ENCODE measurements around the gene ZNF335.
"Not testable (repeated sequence)": the region's sequence is repeated elsewhere in the genome, so short reads cannot be mapped to it uniquely, and the experiment has no call there.

ZNF335 gene

DNA sequence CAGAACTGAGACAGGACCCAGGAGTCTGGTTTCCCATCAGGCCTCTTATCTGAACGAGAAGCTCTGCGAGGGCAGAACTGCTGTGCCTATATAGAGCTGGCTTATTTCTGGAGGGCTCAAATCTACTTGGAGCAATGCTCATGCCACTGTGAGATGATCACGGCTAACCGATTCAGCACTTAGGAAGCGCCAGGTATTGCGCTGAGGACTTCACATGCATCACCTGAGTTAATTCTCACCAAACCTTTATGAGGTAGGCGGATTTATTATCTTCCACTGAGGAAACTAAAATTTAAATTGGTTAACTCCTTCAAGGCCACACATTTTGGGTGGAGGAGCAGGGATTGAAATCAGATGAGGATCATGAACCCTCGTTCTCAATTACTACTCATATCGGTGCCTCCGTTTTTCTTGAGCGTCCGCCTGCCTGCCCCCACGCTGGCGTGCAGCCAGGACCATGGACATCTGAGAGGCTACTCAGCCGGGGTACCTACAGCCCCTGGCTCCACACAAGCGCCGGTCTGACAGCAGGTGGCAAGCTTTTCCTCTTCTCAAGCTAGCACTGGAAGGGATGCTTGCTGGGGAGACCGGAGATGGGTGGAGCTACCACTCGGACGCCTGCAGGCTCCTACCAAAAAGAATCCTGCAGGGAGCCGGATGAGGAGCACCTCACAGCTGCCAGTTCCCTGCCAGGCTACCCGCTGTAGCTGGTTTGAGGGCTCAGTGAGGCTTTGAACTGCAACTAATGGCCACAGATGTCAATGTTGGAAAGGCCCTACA, 38.5 kb downstream of the ZNF335 start:
- peaks cover 54% of the 10 kb centered on the region for H3K79me2 ChIP-seq (ENCODE audit: insufficient read depth, low read length)
- H3K36me3 ChIP-seq (ENCODE audit: insufficient read depth, low read length) = peaks cover 23% of the 10 kb centered on the region
- peak overlapping the region; percentile 99 for H3K27ac ChIP-seq (ENCODE audit: low read length)
- peak overlapping the region; percentile 90 to 97 for H3K4me3 ChIP-seq (ENCODE audit: low read depth in 1 of 2, low read length in 2 of 2)
- TF ChIP-seq, protein P1, sequence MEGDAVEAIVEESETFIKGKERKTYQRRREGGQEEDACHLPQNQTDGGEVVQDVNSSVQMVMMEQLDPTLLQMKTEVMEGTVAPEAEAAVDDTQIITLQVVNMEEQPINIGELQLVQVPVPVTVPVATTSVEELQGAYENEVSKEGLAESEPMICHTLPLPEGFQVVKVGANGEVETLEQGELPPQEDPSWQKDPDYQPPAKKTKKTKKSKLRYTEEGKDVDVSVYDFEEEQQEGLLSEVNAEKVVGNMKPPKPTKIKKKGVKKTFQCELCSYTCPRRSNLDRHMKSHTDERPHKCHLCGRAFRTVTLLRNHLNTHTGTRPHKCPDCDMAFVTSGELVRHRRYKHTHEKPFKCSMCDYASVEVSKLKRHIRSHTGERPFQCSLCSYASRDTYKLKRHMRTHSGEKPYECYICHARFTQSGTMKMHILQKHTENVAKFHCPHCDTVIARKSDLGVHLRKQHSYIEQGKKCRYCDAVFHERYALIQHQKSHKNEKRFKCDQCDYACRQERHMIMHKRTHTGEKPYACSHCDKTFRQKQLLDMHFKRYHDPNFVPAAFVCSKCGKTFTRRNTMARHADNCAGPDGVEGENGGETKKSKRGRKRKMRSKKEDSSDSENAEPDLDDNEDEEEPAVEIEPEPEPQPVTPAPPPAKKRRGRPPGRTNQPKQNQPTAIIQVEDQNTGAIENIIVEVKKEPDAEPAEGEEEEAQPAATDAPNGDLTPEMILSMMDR (IDR thresholded peaks at IDR 0.05; ENCODE audit: borderline replicate concordance, extremely low read depth, low read length, poor library complexity, severe bottlenecking) = peak; percentile 65
- TF ChIP-seq EZH2 (IDR thresholded peaks at IDR 0.05; ENCODE audit: borderline replicate concordance, low read depth, low read length, severe bottlenecking) = no peak
- no peaks in the 10 kb centered on the region for H3K27me3 ChIP-seq (ENCODE audit: insufficient read depth, low read length, poor library complexity)
- no peaks in the 10 kb centered on the region for H3K9me3 ChIP-seq (ENCODE audit: insufficient read depth, low read length, severe bottlenecking)
- peaks cover 25% of the 10 kb centered on the region for H4K20me1 ChIP-seq (ENCODE audit: insufficient read depth, low read length)
- H3K4me2 ChIP-seq (ENCODE audit: insufficient read depth, low read length) = peak overlapping the region; percentile 77
- H2AFZ ChIP-seq (ENCODE audit: low read depth, low read length) = peak overlapping the region; percentile 99
- peak overlapping the region; percentile 100 for H3K9ac ChIP-seq (ENCODE audit: low read depth, low read length)
- peaks cover 27% of the 10 kb centered on the region for H3K4me1 ChIP-seq (ENCODE audit: insufficient read depth, low read length)
- ATAC-seq (ENCODE audit: insufficient read depth, low read depth) (peak; percentile 51), DNase-seq (peak; percentile 84)

DNA sequence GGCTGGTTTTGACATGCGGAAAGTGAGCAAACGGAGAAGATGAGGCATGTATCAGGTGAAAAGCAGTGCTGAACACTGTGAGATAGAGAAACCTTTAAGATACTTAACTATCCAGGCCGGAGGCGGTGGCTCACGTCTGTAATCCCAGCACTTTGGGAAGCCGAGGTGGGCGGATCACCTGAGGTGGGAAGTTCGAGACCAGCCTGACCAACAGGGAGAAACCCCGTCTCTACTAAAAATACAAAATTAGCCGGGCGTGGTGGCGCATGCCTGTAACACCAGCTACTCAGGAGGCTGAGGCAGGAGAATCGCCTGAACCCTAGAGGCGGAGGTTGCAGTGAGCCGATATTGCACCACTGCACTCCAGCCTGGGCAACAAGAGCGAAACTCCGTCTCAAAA, 40.3 kb downstream of the ZNF335 start:
- not testable (repeated sequence) for ATAC-seq (ENCODE audit: insufficient read depth, low read depth); H3K27me3 ChIP-seq (ENCODE audit: insufficient read depth, low read length, poor library complexity); H3K4me3 ChIP-seq (ENCODE audit: low read depth in 1 of 2, low read length in 2 of 2); H3K4me2 ChIP-seq (ENCODE audit: insufficient read depth, low read length); H3K9ac ChIP-seq (ENCODE audit: low read depth, low read length); H3K27ac ChIP-seq (ENCODE audit: low read length); DNase-seq; H3K9me3 ChIP-seq (ENCODE audit: insufficient read depth, low read length, severe bottlenecking); H2AFZ ChIP-seq (ENCODE audit: low read depth, low read length); H3K36me3 ChIP-seq (ENCODE audit: insufficient read depth, low read length)
- peaks cover 15% of the 10 kb centered on the region; the same call in 1 of the 2 replicates for H4K20me1 ChIP-seq (ENCODE audit: insufficient read depth, low read length)
- peaks cover 37% of the 10 kb centered on the region for H3K79me2 ChIP-seq (ENCODE audit: insufficient read depth, low read length)
- H3K4me1 ChIP-seq (ENCODE audit: insufficient read depth, low read length) = peaks cover 25% of the 10 kb centered on the region

DNA sequence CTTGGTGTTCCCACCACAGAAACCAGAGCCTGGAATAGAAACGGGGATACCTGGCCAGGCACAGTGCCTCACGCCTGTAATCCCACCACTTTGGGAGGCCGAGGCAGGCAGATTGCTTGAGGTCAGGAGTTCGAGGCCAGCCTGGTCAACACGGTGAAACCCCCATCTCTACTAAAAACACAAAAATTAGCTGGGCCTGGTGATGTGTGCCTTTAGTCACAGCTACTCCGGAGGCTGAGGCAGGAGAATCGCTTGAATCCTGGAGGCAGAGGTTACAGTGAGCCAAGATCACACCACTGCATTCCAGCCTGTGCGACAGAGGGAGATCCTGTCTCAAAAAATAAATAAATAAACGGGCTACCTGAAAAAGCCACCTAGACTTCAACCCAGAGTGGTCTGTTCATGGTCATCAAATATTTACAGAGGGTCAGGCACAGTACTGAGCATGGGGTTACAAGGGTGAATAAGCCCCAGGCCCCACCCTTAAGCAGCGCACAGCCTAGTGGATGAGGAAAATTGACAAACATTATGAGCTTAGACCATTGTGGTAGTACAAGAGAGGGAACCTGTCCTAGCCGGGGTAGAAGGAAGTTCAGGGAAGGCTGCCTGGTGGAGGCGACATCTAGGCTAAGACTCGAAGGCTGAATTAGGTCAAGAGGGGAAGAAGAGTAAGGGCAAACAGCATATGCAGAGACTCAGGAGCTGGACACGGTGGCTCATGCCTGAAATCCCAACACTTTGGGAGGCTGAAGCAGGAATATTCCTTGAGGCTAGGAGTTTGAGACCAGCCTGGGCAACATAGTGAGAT, 44.7 kb downstream of the ZNF335 start:
- no peak overlapping the region for H3K27ac ChIP-seq (ENCODE audit: low read length)
- H2AFZ ChIP-seq (ENCODE audit: low read depth, low read length) = no peak overlapping the region
- H3K9me3 ChIP-seq (ENCODE audit: insufficient read depth, low read length, severe bottlenecking) = no peaks in the 10 kb centered on the region
- peak; percentile 18; the same call in 1 of the 3 replicates for ATAC-seq (ENCODE audit: insufficient read depth, low read depth)
- H3K4me2 ChIP-seq (ENCODE audit: insufficient read depth, low read length) = no peak overlapping the region
- H3K79me2 ChIP-seq (ENCODE audit: insufficient read depth, low read length) = no peaks in the 10 kb centered on the region
- H3K36me3 ChIP-seq (ENCODE audit: insufficient read depth, low read length) = no peaks in the 10 kb centered on the region
- TF ChIP-seq, protein P1 (IDR thresholded peaks at IDR 0.05; ENCODE audit: borderline replicate concordance, extremely low read depth, low read length, poor library complexity, severe bottlenecking) = no peak
- no peak for TF ChIP-seq EZH2 (IDR thresholded peaks at IDR 0.05; ENCODE audit: borderline replicate concordance, low read depth, low read length, severe bottlenecking)
- H4K20me1 ChIP-seq (ENCODE audit: insufficient read depth, low read length) = no peaks in the 10 kb centered on the region
- H3K4me1 ChIP-seq (ENCODE audit: insufficient read depth, low read length) = no peaks in the 10 kb centered on the region
- DNase-seq = no peak
- no peaks in the 10 kb centered on the region for H3K27me3 ChIP-seq (ENCODE audit: insufficient read depth, low read length, poor library complexity)
- H3K4me3 ChIP-seq (ENCODE audit: low read depth in 1 of 2, low read length in 2 of 2) = no peak overlapping the region
- no peak overlapping the region for H3K9ac ChIP-seq (ENCODE audit: low read depth, low read length)

DNA sequence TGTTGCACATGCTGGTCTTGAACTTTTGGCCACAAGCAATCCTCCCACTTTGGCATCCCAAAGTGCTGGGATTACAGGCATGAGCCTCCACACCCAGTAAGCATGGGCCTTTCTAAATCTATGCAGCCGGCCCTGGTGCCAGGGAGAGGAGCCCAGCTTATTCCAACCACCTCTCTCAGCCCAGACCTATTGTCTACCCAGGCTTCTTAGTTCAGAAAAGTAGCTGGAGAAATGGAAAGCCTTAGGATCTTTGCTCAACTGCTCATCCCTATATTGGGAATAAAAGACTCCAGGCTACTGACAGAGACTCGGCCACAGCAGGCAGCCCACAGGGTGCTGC, 45.3 kb downstream of the ZNF335 start:
- Histone ChIP-seq H3K79me2 (ENCODE audit: insufficient read depth, low read length) (no peaks in the 10 kb centered on the region), H4K20me1 (ENCODE audit: insufficient read depth, low read length) (no peaks in the 10 kb centered on the region), H2AFZ (ENCODE audit: low read depth, low read length) (no peak overlapping the region), H3K4me1 (ENCODE audit: insufficient read depth, low read length) (no peaks in the 10 kb centered on the region), H3K4me3 (ENCODE audit: low read depth in 1 of 2, low read length in 2 of 2) (no peak overlapping the region), H3K9me3 (ENCODE audit: insufficient read depth, low read length, severe bottlenecking) (no peaks in the 10 kb centered on the region), H3K27me3 (ENCODE audit: insufficient read depth, low read length, poor library complexity) (no peaks in the 10 kb centered on the region), H3K36me3 (ENCODE audit: insufficient read depth, low read length) (no peaks in the 10 kb centered on the region), H3K9ac (ENCODE audit: low read depth, low read length) (no peak overlapping the region), H3K27ac (ENCODE audit: low read length) (no peak overlapping the region), H3K4me2 (ENCODE audit: insufficient read depth, low read length) (no peak overlapping the region)
- no peak for ATAC-seq (ENCODE audit: insufficient read depth, low read depth)
- TF ChIP-seq EZH2 (IDR thresholded peaks at IDR 0.05; ENCODE audit: borderline replicate concordance, low read depth, low read length, severe bottlenecking) = no peak
- TF ChIP-seq, protein P1 (IDR thresholded peaks at IDR 0.05; ENCODE audit: borderline replicate concordance, extremely low read depth, low read length, poor library complexity, severe bottlenecking) = no peak
- DNase-seq = no peak

Measured in DND-41 (cell line).